Mucosa of stomach (tissue), 1 donor: ENCODE data around the gene DDX1.
"Not testable (repeated sequence)": the region's sequence is repeated elsewhere in the genome, so short reads cannot be mapped to it uniquely, and the experiment has no call there.

Experiments used
- H3K27me3 ChIP-seq: one replicate; pipeline ENCODE4 v1.7.0; 2013; ENCODE audit warnings: mild to moderate bottlenecking, low read length; ENCODE audit not compliant: control insufficient read depth, insufficient read depth
- H3K36me3 ChIP-seq: one replicate; pipeline ENCODE4 v1.7.0; 2013; ENCODE audit warnings: low read length; ENCODE audit not compliant: control insufficient read depth, insufficient read depth
- H3K4me1 ChIP-seq: one replicate; pipeline ENCODE4 v1.7.0; 2013; ENCODE audit warnings: mild to moderate bottlenecking, low read length; ENCODE audit not compliant: control insufficient read depth, insufficient read depth
- H3K4me3 ChIP-seq: one replicate; pipeline ENCODE4 v1.7.0; 2013; ENCODE audit warnings: low read length
- H3K9ac ChIP-seq: one replicate; pipeline ENCODE4 v1.7.0; 2013; ENCODE audit warnings: mild to moderate bottlenecking, low read length, moderate library complexity
- H3K9me3 ChIP-seq: one replicate; pipeline ENCODE4 v1.7.0; 2013; ENCODE audit warnings: mild to moderate bottlenecking, low read length, moderate library complexity; ENCODE audit not compliant: control insufficient read depth
- donor health status: Pancreatic carcinoma.

DDX1 gene

DNA sequence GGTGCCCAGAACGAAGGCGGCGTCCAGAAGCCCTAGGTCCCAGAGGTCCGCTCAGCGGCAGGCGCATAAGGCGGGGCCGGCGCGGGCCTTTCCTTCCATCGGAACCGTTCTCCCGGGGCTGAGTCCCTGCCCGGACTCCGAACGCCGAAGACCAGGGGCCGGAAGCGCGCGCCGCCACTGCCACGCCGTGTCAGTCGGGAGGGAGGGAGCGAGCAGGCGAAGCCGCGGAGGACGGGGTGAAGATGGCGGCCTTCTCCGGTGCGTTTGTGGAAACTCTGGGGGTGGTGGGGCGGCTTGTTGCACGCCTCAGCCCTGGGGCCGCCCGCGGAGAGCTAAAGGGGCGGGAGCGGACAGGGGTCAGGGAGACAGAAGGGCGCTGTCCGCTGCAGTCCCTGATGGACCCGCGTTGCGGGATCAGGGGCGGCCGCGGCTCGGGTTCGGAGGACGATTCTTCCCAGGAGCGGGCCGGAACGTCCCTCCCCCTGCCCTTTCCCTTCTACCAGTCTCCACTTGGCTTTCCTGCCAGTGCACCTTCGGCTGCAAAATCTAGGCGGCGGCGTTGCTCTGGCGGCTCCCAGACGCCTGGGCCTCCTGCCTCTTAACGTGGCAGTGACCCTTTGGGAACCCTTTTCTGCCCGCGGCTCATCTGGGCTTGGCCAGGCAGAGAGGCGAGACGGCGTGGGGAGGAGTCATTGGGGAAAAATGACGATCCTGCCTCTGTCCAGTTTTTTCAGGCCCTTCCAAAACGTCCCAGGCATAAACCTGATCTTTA, at the start of gene DDX1:
TSS of gene DDX1 (plus strand) at position 177 of the 772 bp plus-strand sequence. CDS start at position 243, 66 bp downstream.
- Histone ChIP-seq H3K36me3 (no peaks in the 10 kb centered on the region), H3K9ac (peak within 1 kb of the TSS; percentile 90), H3K9me3 (no peaks in the 10 kb centered on the region), H3K4me3 (peak within 1 kb of the TSS; percentile 89), H3K4me1 (peaks cover 14% of the 10 kb centered on the region), H3K27me3 (no peaks in the 10 kb centered on the region)

- H3K27me3 ChIP-seq, H3K9me3 ChIP-seq, H3K4me1 ChIP-seq, H3K9ac ChIP-seq, H3K36me3 ChIP-seq, H3K4me3 ChIP-seq: not testable (repeated sequence)
Observed at GRCh38 chr2:15542269-15542668, 49.4 kb upstream of the DDX1 start.

- Histone ChIP-seq H3K9ac (no peak overlapping the region), H3K4me1 (peaks cover 9% of the 10 kb centered on the region), H3K27me3 (no peaks in the 10 kb centered on the region), H3K4me3 (no peak overlapping the region), H3K9me3 (no peaks in the 10 kb centered on the region), H3K36me3 (no peaks in the 10 kb centered on the region)
Observed at GRCh38 chr2:15543053-15543452, 48.6 kb upstream of the DDX1 start.

DNA sequence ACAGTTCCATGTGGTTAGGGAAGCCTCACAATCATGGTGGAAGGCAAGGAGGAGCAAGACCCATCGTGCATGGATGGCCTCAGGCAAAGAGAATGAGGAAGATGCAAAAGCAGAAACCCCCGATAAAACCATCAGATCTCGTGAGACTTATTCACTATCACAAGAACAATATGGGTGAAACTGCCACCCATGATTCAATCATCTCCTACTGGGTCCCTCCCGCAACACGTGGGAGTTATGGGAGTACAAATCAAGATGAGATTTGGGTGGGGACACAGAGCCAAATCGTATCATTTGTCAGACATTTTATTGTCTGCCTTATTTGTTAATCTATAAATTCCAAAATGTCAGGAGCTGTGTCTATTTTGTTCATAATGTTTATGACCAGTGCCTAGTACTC, 48.1 kb upstream of the DDX1 start:
- H3K9ac ChIP-seq = no peak overlapping the region
- H3K4me1 ChIP-seq = peaks cover 9% of the 10 kb centered on the region
- H3K36me3 ChIP-seq = no peaks in the 10 kb centered on the region
- H3K27me3 ChIP-seq = no peaks in the 10 kb centered on the region
- H3K9me3 ChIP-seq = no peaks in the 10 kb centered on the region
- H3K4me3 ChIP-seq = no peak overlapping the region

GRCh38 chr2:15544227-15544626, 47.4 kb upstream of the DDX1 start:
- no peaks in the 10 kb centered on the region for H3K27me3 ChIP-seq
- H3K36me3 ChIP-seq = no peaks in the 10 kb centered on the region
- H3K4me1 ChIP-seq = peaks cover 9% of the 10 kb centered on the region
- no peak overlapping the region for H3K4me3 ChIP-seq
- no peaks in the 10 kb centered on the region for H3K9me3 ChIP-seq
- no peak overlapping the region for H3K9ac ChIP-seq

GRCh38 chr2:15546297-15547098, 45.2 kb upstream of the DDX1 start:
- Histone ChIP-seq H3K9ac (no peak overlapping the region), H3K4me1 (peaks cover 9% of the 10 kb centered on the region), H3K36me3 (no peaks in the 10 kb centered on the region), H3K9me3 (no peaks in the 10 kb centered on the region), H3K27me3 (no peaks in the 10 kb centered on the region), H3K4me3 (no peak overlapping the region)

GRCh38 chr2:15547115-15547876, 44.4 kb upstream of the DDX1 start:
- Histone ChIP-seq H3K4me1 (peaks cover 9% of the 10 kb centered on the region), H3K9me3 (no peaks in the 10 kb centered on the region), H3K27me3 (no peaks in the 10 kb centered on the region), H3K4me3 (no peak overlapping the region), H3K36me3 (no peaks in the 10 kb centered on the region), H3K9ac (no peak overlapping the region)

GRCh38 chr2:15548974-15549373, 42.7 kb upstream of the DDX1 start:
- H3K9me3 ChIP-seq = no peaks in the 10 kb centered on the region
- no peak overlapping the region for H3K4me3 ChIP-seq
- no peaks in the 10 kb centered on the region for H3K36me3 ChIP-seq
- H3K27me3 ChIP-seq = no peaks in the 10 kb centered on the region
- no peaks in the 10 kb centered on the region for H3K4me1 ChIP-seq
- no peak overlapping the region for H3K9ac ChIP-seq

GRCh38 chr2:15553519-15553918, 38.1 kb upstream of the DDX1 start:
- Histone ChIP-seq H3K4me3 (no peak overlapping the region), H3K27me3 (no peaks in the 10 kb centered on the region), H3K4me1 (no peaks in the 10 kb centered on the region), H3K36me3 (no peaks in the 10 kb centered on the region), H3K9me3 (no peaks in the 10 kb centered on the region), H3K9ac (no peak overlapping the region)

DNA sequence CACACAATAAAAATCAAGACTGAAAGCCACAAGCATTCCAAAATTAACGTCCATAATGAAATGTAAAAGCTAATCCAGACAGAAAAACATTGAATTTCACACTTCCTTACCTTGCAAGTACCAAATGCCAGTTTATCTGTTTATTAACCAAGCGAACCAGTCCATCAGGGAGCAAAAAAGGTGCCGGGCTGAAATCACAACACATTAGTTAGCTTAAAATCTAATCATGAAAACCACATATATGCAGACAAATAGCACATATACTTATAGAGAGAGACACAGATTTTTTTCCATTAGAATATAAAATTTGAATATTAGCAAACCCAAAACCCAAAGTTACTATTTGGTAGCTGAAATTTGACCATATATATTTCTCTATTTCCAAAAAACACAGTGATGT, 37.7 kb upstream of the DDX1 start:
- Histone ChIP-seq H3K9me3 (no peaks in the 10 kb centered on the region), H3K4me1 (no peaks in the 10 kb centered on the region), H3K9ac (no peak overlapping the region), H3K36me3 (no peaks in the 10 kb centered on the region), H3K27me3 (no peaks in the 10 kb centered on the region), H3K4me3 (no peak overlapping the region)

DNA sequence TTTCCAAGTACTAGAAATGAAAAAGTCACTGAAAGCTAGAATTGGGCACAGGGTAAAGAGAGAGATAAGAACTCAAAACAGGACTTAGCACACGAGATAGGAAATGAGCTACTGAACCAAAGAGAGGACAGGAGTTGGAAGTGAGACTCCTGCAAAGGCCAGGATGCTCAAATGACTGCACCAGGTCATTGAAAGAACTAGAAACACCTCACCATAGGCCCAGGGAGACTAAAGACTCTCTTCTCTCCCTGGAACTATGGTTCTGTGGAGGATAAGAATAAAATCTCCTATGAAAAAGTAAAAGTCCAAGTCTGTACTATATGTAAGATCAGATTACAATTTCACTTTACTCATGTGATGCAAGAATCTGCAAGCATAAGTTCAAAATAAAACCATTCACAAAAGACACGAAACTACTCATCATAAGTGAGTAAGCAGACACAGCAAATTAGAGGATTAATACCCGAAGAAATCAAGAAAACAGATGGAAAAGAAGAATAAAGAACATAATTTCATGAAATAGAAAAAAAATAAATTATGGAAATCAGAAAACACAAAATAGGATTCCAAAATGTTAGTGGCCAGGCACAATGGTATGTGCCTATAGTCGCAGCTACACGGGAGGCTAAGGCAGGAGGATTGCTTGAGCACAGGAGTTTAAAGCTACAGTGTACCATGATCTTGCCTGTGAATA, 37.0 kb upstream of the DDX1 start:
- no peaks in the 10 kb centered on the region for H3K9me3 ChIP-seq
- H3K9ac ChIP-seq = no peak overlapping the region
- H3K27me3 ChIP-seq = no peaks in the 10 kb centered on the region
- H3K36me3 ChIP-seq = no peaks in the 10 kb centered on the region
- peaks cover 5% of the 10 kb centered on the region for H3K4me1 ChIP-seq
- H3K4me3 ChIP-seq = no peak overlapping the region
